T-helper 2 cell (primary cell): ENCODE results near the gene SAE1.
"Not testable (repeated sequence)": the region's sequence is repeated elsewhere in the genome, so short reads cannot be mapped to it uniquely, and the experiment has no call there.

Source experiments
- DNase-seq, 5 experiments: peaks; one replicate each; pipeline versions ENCODE4 v3.0.0 to v3.0.0-alpha.2; 2012 to 2022
- total RNA-seq, 2 donors: gene quantifications; one replicate each; lab custom pipeline; 2026; lab: John Stamatoyannopoulos, UW

SAE1 gene
- total RNA-seq, result 44.0 to 66.9 reads per million in 2 donors

DNA sequence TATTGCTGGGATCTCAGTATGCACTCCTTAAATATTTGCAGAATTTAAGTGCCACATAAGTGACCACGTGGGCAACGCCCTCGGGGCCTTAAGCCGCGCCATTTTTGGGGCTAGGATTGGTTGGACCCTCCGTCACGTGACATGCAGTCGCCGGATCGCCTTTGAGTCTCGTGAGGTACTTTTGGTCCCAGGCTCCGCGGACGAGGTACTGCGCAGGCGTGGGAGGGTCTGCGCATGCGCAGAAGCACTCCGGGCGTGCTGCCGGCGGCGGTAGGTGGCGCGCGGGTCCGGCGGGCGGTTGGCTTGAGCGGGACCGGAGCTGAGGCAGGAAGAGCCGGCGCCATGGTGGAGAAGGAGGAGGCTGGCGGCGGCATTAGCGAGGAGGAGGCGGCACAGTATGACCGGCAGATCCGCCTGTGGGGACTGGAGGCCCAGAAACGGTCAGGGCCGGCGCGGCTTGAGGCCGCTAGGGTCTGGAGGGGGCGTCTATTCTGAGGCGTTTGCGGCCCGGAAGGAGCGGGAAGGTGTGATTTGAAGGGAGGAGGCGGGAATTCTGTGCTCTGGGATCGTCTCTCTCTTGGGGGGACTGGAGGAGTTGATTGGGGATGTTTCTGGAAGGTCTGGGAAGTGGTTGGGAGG lies at the start of gene SAE1:
SAE1 (plus strand) TSS at position 247 of the 639 bp plus-strand sequence; CDS start at position 343, 96 bp downstream.
- peak; percentile 82 to 96 (median 85) for DNase-seq

- DNase-seq, result no peak
Measured at GRCh38 chr19:47081095-47081494, 49.5 kb upstream of the SAE1 start.

DNA sequence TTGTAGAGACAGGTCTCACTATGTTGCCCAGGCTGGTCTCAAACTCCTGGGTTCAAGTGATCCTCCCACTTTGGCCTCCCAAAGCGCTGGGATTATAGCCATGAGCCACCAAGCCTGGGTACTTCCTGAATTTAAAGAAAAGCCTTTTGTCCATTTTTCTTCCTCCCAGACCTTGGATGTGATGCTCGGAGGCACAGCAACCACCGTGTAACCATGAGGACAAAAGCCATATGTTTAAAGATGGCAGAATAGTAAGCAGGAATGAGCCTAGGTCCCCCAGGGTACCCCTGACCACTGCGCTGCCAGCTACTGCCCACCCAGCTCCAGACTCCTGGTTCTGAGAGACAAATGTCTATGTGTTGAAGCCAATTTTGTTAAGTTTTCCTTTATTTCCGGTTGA lies 48.1 kb upstream of the SAE1 start:
- no peak for DNase-seq

- DNase-seq, result no peak
Measured at GRCh38 chr19:47084879-47085439, 45.7 kb upstream of the SAE1 start.

DNA sequence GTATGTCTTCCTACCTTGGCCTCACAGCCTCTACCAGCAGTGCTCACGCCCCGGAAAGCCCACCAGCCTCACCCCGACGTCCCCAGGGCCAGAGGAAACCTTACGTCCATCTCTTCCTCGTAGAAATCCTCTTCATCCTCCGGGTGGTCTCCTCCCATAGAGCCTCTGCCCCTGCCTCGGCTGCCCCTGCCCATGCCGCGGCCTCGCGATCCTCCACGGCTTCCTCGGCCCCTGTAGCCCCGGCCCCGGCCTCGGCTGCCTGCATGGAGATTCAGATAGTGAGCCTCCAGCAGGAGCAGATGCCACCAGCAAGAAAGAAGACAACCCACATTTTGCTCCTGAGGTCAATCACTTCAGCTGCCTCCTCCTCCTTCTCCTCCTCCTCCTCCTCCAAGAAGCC lies 44.4 kb upstream of the SAE1 start:
- no peak for DNase-seq

DNA sequence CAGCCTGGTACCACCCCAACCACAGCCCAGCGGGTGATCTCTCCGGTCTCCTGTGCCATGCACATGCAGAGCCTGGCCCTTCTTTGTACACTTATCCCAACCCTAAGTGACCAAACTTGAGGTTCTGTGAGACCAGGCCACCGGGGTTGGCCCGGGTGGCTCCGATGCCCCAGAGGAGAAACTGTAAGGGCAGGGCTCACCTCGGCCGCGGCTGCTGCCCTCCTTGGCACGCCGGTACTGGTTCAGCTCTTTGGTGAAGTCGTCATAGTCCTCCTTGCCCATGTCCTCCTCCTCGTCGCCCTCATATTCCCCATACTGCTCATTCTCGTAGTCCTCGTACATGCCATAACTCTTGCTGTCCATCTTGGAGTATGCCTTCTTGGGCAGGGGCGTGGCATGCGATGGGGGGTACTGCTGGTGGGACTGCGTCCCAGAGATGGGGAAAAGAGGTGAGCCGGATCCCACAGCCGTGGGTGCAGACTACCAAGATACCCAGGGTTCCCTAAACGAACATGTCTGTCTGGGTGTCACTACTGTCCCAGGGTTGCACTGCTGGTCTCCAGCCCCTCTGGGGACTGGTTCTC lies 40.8 kb upstream of the SAE1 start:
- no peak for DNase-seq

GRCh38 chr19:47093254-47093653 lies 37.4 kb upstream of the SAE1 start:
- DNase-seq, result no peak

- DNase-seq, result peak in 1 of 5 experiments; percentile 61
Measured at GRCh38 chr19:47093841-47094240, 36.8 kb upstream of the SAE1 start.

GRCh38 chr19:47094557-47095475 lies 35.8 kb upstream of the SAE1 start:
- DNase-seq, result peak in 1 of 5 experiments; percentile 80

DNA sequence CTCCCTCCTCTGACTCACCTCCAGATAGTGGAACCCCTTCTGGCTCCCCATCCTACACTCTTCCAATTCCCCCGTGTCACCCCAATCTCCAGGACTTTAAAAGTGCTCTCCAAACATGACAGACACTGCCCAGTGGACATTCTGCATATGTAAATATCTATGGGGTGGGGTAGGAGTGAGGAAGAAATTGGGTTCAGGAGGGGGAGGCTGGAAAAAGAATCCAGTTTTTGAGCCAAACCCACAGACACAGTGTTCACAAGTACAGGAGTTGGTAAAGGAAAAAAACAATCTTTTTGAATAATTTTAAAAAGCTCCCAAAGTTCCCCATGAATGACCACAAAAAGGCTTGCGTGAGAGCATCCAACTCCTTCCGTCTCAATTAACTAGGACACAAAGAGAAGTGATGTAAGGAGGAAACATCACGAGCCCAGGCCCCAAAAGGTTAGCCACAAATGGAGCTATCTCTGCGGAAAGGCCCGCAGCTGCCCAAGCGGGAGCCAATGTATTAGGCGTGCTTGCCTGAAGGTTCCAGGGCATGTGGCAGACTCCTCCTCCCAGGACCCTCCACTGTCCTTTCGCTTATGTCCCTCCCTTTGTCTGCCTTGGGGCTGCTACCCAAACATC lies 35.0 kb upstream of the SAE1 start:
- no peak for DNase-seq

GRCh38 chr19:47096100-47096704 lies 34.4 kb upstream of the SAE1 start:
- DNase-seq, result no peak

DNA sequence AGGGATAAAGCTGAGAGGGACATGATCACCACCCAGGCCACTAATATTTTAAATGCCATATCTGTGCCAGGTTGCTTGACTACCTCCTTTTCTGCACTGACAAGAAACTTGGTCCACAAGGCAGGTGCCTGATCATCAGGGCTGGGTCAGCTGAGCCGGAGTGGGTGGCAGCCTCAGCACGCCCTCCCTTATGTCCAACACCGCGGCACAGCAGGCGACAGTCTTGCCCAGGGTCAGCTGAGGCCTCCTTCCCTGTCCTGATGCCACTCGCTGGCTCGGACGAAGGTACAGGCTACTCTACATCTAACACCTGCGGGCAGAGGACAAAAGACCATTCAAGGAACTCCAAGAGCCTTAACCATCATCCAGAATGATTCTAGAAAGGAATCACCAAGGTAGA lies 33.9 kb upstream of the SAE1 start:
- DNase-seq, result no peak

GRCh38 chr19:47097396-47098201 lies 33.0 kb upstream of the SAE1 start:
- no peak for DNase-seq

- no peak for DNase-seq
Measured at GRCh38 chr19:47098608-47099007, 32.0 kb upstream of the SAE1 start.

GRCh38 chr19:47099576-47100050 lies 31.0 kb upstream of the SAE1 start:
- no peak for DNase-seq

GRCh38 chr19:47100290-47100689 lies 30.3 kb upstream of the SAE1 start:
- peak in 1 of 5 experiments; percentile 43 for DNase-seq

GRCh38 chr19:47101116-47101515 lies 29.5 kb upstream of the SAE1 start:
- not testable (repeated sequence) for DNase-seq

DNA sequence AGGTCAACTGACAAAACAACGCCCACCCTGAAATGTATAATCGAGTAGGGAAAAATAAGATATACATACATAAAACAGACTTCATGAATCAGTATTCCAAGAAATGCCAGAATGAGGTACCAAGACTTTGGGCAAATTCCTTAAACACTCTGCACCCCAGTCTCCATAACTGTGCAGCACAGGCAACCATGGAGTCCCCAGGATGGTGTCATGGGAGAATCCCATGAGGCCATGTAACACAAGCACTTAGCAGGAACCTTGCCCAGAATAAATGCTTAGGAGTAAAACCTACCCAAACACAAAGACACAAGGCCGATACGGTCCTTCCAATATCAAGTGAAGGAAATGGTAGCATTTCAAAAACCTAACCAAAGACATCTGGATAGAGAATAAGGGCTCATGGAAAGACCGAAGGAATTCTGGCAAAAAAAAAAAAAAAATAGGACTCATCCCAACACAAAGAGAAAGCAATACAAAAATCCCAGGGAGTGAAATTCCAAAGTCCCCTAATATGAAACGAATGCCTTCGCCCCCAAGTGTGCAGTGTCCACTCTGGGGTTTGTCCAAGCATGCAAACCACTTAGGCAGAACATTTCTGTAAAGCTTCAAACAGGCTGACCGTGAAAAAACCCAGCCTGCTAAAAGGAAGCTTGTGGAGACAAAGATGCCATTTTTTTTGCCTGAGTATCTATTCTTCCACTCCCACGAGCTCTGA lies 28.1 kb upstream of the SAE1 start:
- DNase-seq, result no peak

DNA sequence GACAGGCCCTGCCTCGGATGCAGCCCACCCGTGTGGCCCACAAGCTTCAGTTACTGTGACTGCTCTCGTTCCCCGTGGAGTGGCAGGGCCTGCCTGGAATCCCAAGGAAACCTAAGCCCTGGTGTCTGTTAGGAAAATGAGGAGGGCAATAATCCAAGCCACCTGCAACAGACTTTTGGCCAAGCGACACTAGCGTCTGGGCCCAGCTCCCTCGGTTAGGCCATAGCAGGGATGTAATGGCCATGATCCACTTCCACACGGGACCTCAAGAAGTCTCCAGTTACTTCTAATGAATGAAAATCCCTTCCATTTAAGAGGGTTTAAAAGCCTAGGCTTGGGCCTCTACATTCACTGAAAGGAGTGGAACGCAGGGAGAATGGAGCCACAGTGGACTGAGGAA lies 26.0 kb upstream of the SAE1 start:
- DNase-seq, result no peak

DNA sequence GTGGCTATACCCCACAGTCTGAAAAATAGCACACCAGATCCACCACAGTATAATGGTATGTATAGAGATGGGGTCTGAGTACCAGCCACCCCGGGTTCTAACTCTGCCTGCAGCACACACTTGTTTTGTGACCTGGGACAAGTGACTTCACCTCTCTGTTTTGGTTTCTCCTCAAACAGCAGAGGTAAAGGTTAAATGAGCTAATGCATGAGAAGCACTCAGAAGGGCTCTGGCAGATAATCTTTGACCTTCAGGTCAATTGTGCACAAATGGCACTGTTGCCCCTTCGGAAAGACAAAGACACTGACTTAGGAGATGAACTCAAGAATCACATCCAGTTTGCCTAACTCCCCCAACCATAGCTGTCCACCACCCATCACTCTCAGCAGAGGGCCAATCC lies 24.8 kb upstream of the SAE1 start:
- no peak for DNase-seq

DNA sequence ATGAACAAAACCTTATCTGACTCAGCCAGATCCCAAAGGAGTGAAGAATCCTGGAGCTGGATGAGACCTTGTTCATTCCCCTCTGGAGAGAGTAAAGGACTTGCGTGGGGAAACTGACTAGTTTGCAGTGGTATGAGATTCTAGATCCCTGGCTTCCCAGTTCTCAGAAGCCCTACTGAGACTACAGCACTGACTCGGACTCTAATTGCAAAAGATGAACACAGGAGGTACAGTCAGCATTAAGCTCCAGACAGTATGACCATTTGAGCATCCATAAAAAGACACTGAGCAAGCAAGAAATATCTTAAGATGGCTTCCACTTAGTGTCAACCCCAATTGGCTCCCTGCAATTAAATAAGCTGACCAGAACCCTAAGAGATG lies 23.8 kb upstream of the SAE1 start:
- DNase-seq, result peak in 1 of 5 experiments; percentile 29
